CD4-positive, alpha-beta T cell treated with Interleukin-17A for 1 hour (primary cell): ENCODE measurements around the gene TRIM58.

ENCODE experiments used
- DNase-seq: peaks from one replicate; pipeline ENCODE4 v3.0.0-alpha.2; 2020

Gene TRIM58

DNA sequence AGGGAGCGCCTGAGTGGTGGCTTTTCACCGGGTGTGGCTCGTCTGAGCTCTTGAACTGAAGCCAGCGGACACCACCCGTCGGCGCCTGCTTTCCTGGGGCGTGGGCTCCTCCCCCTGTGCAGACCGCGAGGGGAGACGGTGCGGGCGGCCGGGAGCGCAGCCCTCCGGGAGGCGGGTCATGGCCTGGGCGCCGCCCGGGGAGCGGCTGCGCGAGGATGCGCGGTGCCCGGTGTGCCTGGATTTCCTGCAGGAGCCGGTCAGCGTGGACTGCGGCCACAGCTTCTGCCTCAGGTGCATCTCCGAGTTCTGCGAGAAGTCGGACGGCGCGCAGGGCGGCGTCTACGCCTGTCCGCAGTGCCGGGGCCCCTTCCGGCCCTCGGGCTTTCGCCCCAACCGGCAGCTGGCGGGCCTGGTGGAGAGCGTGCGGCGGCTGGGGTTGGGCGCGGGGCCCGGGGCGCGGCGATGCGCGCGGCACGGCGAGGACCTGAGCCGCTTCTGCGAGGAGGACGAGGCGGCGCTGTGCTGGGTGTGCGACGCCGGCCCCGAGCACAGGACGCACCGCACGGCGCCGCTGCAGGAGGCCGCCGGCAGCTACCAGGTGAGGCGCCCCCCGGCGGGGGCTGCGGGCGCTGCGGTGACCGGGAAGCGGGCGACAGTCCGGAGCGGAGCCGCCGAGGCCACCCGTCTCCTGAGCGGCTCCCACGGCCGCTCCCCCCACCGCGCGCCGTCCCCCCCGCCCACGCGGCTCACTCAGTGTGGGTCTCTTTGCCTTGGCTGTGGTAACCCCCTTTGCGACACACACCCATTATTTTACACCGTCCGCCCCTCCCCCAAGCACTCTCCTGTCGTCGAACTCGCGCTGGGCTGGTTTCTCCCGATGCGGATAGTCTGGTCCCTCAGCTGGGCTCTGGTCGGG is at the start of gene TRIM58:
Gene TRIM58, plus strand, starts transcription at position 119 of the 916 bp plus-strand sequence. Its CDS starts 60 bp downstream, at position 179.
- no peak for DNase-seq

GRCh38 chr1:247812637-247813036 is 44.4 kb upstream of the TRIM58 start:
- DNase-seq: no peak

- DNase-seq: no peak
Measured at GRCh38 chr1:247822060-247822459, 34.9 kb upstream of the TRIM58 start.

GRCh38 chr1:247824023-247824422 is 33.0 kb upstream of the TRIM58 start, which contains the start of gene OR14A16:
Gene OR14A16 (minus strand): TSS chr1:247824119. CDS start chr1:247815729, 8,390 bp downstream.
- DNase-seq: no peak

- no peak for DNase-seq
Measured at GRCh38 chr1:247825362-247825761, 31.6 kb upstream of the TRIM58 start.

- DNase-seq: no peak
Measured at GRCh38 chr1:247829656-247830055, 27.3 kb upstream of the TRIM58 start.

DNA sequence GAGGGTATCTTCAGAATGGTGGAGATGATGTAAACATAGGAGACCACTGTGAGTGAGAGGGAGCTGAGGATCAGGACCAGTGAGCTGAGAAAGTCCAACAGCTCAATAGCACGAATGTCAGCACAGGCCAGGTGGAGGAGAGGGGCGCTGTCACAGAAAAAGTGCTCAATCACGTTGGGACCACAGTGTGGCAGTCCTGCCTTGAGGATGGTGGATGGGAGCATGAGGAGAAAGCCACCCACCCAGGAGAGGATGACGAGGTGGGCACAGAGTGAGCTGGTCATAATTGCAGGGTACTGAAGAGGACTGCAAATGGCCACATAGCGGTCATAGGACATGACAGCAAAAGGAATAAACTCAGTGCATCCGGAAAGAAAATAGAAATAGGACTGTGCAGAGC is 23.4 kb upstream of the TRIM58 start:
- no peak for DNase-seq

DNA sequence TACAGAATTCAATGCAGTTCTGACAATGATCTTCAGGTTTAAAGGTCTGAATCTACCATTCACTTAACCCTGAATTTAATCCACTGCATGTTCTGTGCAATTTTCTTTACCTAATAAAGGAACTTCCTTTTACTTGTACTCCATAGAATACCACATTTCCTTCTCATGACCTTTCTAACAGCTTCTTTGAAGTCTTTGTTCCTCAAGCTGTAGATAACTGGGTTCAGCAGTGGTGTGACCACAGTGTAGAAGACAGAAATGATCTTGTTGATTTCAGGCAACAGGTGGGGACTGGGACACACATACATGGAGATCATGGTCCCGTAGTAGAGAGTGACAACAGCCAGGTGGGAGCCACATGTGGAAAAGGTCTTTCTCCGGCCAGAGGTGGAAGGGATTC is 16.2 kb upstream of the TRIM58 start:
- no peak for DNase-seq

DNA sequence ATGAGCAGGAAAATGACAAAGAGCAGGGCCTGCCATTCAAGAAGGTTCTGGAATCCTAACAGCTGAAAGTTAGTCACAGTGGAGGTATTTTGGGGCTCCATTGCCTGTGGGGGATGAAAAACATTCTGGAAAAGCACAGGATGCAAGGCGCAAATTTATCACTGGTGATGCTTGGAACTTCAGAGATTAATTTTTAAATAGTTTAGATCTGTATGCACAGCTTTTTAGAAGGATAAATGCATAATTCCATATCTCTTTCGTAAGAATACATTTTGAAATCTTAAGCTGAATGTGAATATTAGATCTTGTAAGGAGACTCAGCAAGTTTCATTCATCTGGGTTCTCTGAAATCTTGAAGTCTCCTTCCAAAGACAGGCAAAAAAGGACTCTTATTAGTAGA is 15.2 kb upstream of the TRIM58 start, which contains the start of gene OR11L1:
Gene OR11L1, minus strand, starts transcription at position 101 of the 400 bp plus-strand sequence. Its CDS starts 0 bp downstream, at position 101.
- no peak for DNase-seq

GRCh38 chr1:247843411-247843810 is 13.6 kb upstream of the TRIM58 start:
- DNase-seq: no peak

DNA sequence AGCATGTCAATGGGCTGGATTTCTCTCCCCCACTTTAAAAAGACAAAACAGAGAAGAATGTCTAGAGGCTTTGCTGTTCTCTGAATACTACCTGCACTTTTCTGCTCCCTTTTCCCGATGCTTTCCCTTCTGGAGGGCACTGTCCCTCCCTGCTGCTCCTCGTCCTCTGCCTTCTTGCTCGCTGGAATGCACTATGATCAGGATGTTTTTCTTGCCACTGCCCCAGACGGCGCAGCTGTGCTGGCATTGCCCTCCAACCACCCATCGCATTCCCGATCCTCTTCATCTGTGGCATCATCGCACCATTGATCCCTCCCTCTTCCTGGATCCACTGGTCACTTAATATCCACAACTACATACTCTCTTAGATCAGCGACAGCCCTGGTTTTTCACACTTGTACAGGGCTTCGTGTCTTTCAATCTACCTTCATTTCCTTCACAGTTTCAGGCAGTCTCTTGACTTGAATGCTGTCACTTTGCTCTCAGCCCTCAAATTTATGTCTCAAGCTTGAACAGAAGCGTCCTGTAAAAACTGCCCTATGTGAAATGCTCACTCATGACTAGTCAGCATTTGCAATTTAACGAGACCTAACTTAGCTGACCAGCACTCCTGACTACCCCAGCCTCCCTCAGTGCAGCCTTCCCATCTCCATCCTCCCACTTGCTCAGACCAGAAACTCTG is 11.8 kb upstream of the TRIM58 start:
- no peak for DNase-seq

- no peak for DNase-seq
Measured at GRCh38 chr1:247845693-247846017, 11.3 kb upstream of the TRIM58 start.

DNA sequence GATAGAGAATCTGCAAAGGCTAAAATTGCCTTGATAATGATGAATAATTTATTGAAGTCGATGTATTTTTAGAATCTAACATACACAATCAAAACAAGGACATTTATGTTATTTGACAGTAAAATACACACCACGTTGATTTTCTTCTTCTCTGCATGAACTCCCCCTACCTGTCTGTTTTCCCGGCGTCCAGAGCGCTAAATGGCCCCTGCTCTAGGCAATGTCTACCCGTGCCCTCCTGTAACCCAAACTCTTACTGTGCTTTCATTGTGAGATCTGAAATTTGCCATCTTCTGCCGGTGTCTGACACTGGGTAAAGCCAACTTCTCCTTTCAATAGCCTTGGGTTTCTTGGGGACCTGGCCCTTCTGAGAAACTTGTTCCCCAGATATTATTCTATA is 8.6 kb upstream of the TRIM58 start:
- DNase-seq: no peak

DNA sequence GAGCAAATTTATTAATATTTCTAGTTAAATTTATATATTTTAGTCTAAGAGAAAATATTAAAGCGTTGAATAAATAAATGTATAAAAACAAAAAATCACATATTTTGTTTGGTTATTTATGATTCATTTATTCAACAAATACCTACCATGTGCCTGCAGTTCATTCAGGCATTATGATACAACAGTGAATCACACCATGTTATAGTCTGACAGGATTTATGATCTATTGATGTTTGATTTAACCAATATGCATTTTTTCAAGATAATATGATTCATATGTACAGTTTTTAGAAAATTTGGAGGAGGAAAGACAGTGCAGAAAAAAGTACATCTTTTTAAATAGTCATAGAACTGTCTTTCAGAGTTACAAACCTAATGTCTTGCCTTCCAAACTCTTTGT is 7.4 kb upstream of the TRIM58 start:
- DNase-seq: no peak

GRCh38 chr1:247854899-247855545 is 2.0 kb upstream of the TRIM58 start:
- DNase-seq: no peak

DNA sequence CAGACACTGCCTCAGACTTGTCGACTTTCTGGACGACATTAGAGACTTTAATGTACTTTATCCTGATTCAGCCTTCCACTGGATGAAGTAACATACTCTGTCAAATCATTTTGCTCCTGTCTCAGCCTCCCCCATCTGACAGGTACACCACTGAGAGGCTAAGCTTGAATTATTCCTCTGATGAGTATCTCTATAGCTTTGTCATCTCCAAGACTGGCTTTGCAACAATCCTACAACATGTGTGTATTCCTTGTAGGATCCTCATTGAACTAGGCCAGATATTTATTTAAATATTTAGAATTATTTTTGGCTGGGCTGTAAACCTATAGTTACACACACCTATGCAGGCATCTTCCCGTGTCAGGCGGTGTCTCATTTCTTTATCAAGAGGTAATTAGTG is 1.1 kb upstream of the TRIM58 start:
- DNase-seq: no peak

GRCh38 chr1:247857985-247858619 is 1.1 kb downstream of the TRIM58 start:
- no peak for DNase-seq

DNA sequence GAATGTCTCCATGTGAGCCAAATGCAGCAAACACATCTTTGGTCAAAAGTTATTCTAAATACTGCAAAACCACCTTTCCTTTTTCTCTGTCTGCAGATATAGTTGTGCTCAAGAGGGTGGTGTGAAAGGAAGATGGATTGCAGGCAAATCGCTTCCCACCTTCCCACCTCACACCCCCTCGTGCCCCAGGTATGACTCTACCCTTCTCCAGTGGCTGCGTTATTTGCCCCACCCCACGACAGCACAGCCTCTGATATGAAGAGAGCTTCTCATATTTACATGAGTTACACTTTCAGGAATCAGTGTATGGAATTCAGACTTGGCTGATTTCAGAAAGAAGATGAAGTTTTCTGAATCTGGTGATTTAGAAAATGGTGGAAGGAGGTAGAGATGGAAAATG is 5.8 kb downstream of the TRIM58 start:
- DNase-seq: no peak

- DNase-seq: no peak
Measured at GRCh38 chr1:247864644-247865043, 7.7 kb downstream of the TRIM58 start.

DNA sequence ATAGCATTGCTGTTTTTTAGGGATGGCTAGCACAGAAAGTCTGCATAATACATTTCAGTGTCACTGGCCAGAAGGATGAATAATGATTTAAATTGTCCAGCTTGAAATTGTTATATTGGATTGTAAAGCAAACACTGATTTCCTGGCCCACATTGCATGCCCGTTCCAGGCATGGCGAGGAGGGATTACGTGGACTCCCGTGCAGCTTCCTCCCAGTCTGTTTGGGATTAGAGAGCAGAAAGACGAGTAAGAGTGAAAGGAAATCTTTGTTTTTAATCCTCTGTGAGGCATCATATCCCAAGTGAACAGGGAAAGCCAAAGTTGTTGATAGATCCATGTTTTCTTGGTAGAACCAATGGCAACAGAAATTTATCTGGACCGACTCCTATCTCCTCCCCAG is 8.4 kb downstream of the TRIM58 start:
- DNase-seq: no peak

DNA sequence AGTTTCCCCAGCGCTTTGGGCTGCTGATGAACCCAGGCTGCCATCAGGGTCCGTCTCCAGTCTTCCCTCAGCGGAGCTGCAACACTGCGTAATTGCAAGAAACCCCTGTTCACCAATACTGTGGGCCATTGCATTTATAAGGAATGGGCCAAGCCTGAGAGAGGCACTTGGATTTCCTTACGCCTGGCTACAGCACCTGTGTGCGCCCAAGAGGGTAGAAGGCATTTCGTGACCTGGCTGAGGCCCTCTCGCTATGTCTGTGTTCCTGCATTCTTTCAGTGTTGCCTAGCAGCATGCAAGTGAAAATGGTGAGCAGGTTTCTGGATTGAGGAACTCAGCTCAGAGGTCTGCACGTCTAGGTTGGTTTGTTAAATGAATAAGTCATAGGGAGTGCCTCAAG is 26.4 kb downstream of the TRIM58 start:
- no peak for DNase-seq

- no peak for DNase-seq
Measured at GRCh38 chr1:247884797-247885413, 27.9 kb downstream of the TRIM58 start.
